Subcutaneous adipose tissue (tissue), 4 donors: ENCODE results near the gene TARS1. TPM values are rescaled to one million over a fixed set of nuclear protein-coding genes. Genes with fewer than 3 reads are reported as not detected.

Experiments
- total RNA-seq, 4 donors: library from RNA; depleted of rRNA; stranded (reverse); fragments of >200 nt; gene quantifications; one replicate each; pipeline ENCODE4 v1.1.0, GENCODE V29; 2016
- TF ChIP-seq, protein P1 (sequence below): fragments of 450-650 bp; IDR thresholded peaks from one replicate; pipeline ENCODE4 v1.5.1; 2016; ENCODE audit warnings: low read depth, mild to moderate bottlenecking, control low read depth, antibody characterized with exemption, moderate library complexity

TARS1 gene
- total RNA-seq, 4 donors from 2014 or later: 55.9 to 143 (median 70.6) TPM

DNA sequence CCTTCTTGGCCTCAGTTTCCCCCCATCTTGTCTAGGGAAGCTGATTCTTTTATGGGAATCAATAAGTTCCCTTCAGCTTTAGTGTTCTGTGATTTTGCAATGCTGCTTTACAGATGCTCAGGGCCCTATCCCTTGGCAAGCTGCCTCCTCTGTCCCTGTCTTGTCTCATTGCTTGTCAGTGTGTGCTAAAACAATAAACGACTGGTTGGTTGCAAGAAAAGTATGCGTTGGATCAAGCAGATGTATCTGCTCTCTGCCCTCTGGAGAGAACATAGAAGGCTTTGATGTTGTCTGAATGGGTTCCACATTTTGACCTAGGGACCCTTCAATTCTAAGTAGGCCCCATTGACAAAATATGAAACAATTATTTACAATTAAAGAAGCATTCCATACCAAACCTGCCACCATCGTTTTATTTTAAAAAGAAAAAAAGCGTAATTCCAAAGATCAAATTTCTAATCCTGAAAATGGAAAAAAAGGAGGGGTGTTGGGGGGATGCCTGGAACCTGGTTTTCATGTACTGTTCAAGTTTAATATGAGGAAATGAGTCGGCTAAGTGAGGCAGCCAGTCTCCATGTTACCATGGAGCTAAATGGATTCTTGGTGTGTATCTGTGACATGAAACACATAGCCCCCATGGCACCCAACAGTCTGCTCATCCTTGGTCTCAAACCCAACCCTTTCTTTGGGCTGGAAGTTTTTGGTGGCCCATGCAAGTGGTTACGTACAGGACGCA lies 31.2 kb upstream of the TARS1 start:
- TF ChIP-seq, protein P1, sequence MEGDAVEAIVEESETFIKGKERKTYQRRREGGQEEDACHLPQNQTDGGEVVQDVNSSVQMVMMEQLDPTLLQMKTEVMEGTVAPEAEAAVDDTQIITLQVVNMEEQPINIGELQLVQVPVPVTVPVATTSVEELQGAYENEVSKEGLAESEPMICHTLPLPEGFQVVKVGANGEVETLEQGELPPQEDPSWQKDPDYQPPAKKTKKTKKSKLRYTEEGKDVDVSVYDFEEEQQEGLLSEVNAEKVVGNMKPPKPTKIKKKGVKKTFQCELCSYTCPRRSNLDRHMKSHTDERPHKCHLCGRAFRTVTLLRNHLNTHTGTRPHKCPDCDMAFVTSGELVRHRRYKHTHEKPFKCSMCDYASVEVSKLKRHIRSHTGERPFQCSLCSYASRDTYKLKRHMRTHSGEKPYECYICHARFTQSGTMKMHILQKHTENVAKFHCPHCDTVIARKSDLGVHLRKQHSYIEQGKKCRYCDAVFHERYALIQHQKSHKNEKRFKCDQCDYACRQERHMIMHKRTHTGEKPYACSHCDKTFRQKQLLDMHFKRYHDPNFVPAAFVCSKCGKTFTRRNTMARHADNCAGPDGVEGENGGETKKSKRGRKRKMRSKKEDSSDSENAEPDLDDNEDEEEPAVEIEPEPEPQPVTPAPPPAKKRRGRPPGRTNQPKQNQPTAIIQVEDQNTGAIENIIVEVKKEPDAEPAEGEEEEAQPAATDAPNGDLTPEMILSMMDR: no peak

DNA sequence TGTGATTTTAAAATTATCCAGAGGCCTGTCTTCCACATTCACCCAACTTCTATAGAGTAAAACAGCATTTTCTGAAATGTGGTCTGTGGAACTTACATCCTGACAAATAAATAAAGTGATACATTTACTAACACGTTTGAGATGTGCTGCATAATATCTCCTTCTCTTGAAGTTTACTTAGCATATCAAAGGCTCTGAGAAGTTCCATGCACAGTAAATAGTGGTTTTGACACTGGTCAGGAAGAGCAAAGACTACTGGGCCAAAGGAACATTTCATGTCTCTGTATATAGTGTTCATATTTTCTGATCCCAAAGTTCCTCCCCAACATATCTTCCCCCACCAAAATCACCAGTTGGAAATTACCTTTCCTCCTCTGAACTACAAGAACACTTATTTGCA lies 30.5 kb upstream of the TARS1 start:
- TF ChIP-seq, protein P1: no peak

GRCh38 chr5:33411498-33411897 lies 29.3 kb upstream of the TARS1 start:
- TF ChIP-seq, protein P1: no peak

DNA sequence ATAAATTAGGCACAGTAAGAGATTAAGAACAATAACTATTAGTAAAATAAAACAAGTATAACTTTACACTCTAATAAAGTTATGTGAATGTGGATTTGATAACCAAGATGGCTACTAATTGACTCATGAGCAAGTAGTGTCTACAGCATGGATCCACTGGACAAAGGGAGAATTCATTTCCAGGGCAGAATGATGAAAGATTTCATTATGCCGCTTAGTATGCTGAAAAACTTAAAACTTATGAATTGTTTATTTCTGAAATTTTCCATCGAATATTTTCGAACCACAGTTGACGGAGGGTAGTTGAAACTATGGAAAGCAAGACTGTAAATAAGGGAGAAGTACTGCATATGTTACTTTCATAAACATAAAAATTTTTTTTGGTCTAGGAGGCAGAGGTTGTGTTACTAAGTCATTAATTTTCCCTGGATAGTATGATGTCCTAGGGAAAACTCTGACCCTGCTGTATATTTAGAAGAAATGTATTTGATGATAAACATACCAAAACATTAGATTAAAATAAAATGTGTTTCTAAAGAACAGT lies 24.9 kb upstream of the TARS1 start:
- TF ChIP-seq, protein P1: no peak

- TF ChIP-seq, protein P1: no peak
These were observed 23.1 kb upstream of the TARS1 start for GRCh38 chr5:33417632-33418031.

- TF ChIP-seq, protein P1: no peak
These were observed 19.8 kb upstream of the TARS1 start for GRCh38 chr5:33420946-33421345.

GRCh38 chr5:33422191-33422590 lies 18.6 kb upstream of the TARS1 start:
- TF ChIP-seq, protein P1: no peak
